Activated naive CD4-positive, alpha-beta T cell treated with anti-CD3 and anti-CD28 coated beads, Interleukin-2, amount 10 ng/mL, durations not matched to agents 7 days and 5 days (primary cell): ENCODE data around the gene PMFBP1.

Experiments used
- CTCF ChIA-PET: fragments of 350-600 bp; sonication (Branson Sonifier 250); formaldehyde crosslinking; loops from one replicate; lab custom pipeline; 2021; ENCODE audit warnings: antibody characterized with exemption; lab: Charles Lee
- DNase-seq: peaks from one replicate; pipeline ENCODE4 v3.0.0-alpha.2; 2020
- H3K27ac Mint-ChIP-seq: one replicate; pipeline ENCODE4 v1.8.0; 2021; ENCODE audit warnings: mild to moderate bottlenecking, moderate library complexity, mixed read lengths
- H3K27me3 Mint-ChIP-seq: one replicate; pipeline ENCODE4 v1.8.0; 2021; ENCODE audit warnings: mild to moderate bottlenecking, mixed read lengths
- H3K36me3 Mint-ChIP-seq: one replicate; pipeline ENCODE4 v1.8.0; 2021; ENCODE audit warnings: mixed read lengths
- H3K4me1 Mint-ChIP-seq: one replicate; pipeline ENCODE4 v1.8.0; 2021; ENCODE audit warnings: mixed read lengths
- H3K4me3 Mint-ChIP-seq: one replicate; pipeline ENCODE4 v1.8.0; 2021; ENCODE audit warnings: mild to moderate bottlenecking, moderate library complexity, mixed read lengths
- H3K9me3 Mint-ChIP-seq: one replicate; pipeline ENCODE4 v1.8.0; 2021; ENCODE audit warnings: mixed read lengths

The PMFBP1 gene

GRCh38 chr16:72198771-72199201, 26.8 kb upstream of the PMFBP1 start:
- H3K27ac Mint-ChIP-seq, result no peak overlapping the region
- no peak for DNase-seq
- peaks cover 15% of the 10 kb centered on the region for H3K4me1 Mint-ChIP-seq
- no peaks in the 10 kb centered on the region for H3K9me3 Mint-ChIP-seq
- peaks cover 12% of the 10 kb centered on the region for H3K27me3 Mint-ChIP-seq
- H3K36me3 Mint-ChIP-seq, result no peaks in the 10 kb centered on the region
- H3K4me3 Mint-ChIP-seq, result no peak overlapping the region
- CTCF ChIA-PET, result no interaction called here

GRCh38 chr16:72198021-72198711, 26.2 kb upstream of the PMFBP1 start:
- Mint-ChIP-seq H3K4me3 (no peak overlapping the region), H3K27ac (no peak overlapping the region), H3K27me3 (peaks cover 7% of the 10 kb centered on the region), H3K9me3 (no peaks in the 10 kb centered on the region), H3K4me1 (peaks cover 9% of the 10 kb centered on the region), H3K36me3 (no peaks in the 10 kb centered on the region)
- no peak for DNase-seq
- CTCF ChIA-PET, result no interaction called here

- H3K4me1 Mint-ChIP-seq, result peaks cover 3% of the 10 kb centered on the region
- H3K9me3 Mint-ChIP-seq, result no peaks in the 10 kb centered on the region
- DNase-seq, result no peak
- no peaks in the 10 kb centered on the region for H3K36me3 Mint-ChIP-seq
- H3K4me3 Mint-ChIP-seq, result no peak overlapping the region
- peaks cover 2% of the 10 kb centered on the region for H3K27me3 Mint-ChIP-seq
- CTCF ChIA-PET, result no interaction called here
- H3K27ac Mint-ChIP-seq, result no peak overlapping the region
These were observed 25.6 kb upstream of the PMFBP1 start for GRCh38 chr16:72197545-72197944.

GRCh38 chr16:72195609-72196008, 23.7 kb upstream of the PMFBP1 start:
- no peak for DNase-seq
- Mint-ChIP-seq H3K27ac (no peak overlapping the region), H3K4me3 (no peak overlapping the region), H3K27me3 (no peaks in the 10 kb centered on the region), H3K4me1 (no peaks in the 10 kb centered on the region), H3K36me3 (no peaks in the 10 kb centered on the region), H3K9me3 (no peaks in the 10 kb centered on the region)
- CTCF ChIA-PET, result interaction anchor here (0.6 kb wide), 1 partner anchor 523 kb away, joined by 3 read pairs; no protein-coding TSS in a partner anchor

- no peaks in the 10 kb centered on the region for H3K4me1 Mint-ChIP-seq
- no peak overlapping the region for H3K4me3 Mint-ChIP-seq
- H3K27ac Mint-ChIP-seq, result no peak overlapping the region
- no peak for DNase-seq
- H3K9me3 Mint-ChIP-seq, result no peaks in the 10 kb centered on the region
- peaks cover 4% of the 10 kb centered on the region for H3K27me3 Mint-ChIP-seq
- CTCF ChIA-PET, result no interaction called here
- H3K36me3 Mint-ChIP-seq, result no peaks in the 10 kb centered on the region
These were observed 19.6 kb upstream of the PMFBP1 start for GRCh38 chr16:72191551-72191950.

GRCh38 chr16:72189865-72190371, 18.0 kb upstream of the PMFBP1 start:
- CTCF ChIA-PET, result no interaction called here
- H3K27ac Mint-ChIP-seq, result no peak overlapping the region
- peaks cover 4% of the 10 kb centered on the region for H3K27me3 Mint-ChIP-seq
- no peaks in the 10 kb centered on the region for H3K36me3 Mint-ChIP-seq
- DNase-seq, result no peak
- H3K4me3 Mint-ChIP-seq, result no peak overlapping the region
- H3K9me3 Mint-ChIP-seq, result no peaks in the 10 kb centered on the region
- no peaks in the 10 kb centered on the region for H3K4me1 Mint-ChIP-seq

- no peaks in the 10 kb centered on the region for H3K36me3 Mint-ChIP-seq
- no peak for DNase-seq
- peaks cover 4% of the 10 kb centered on the region for H3K27me3 Mint-ChIP-seq
- H3K4me1 Mint-ChIP-seq, result no peaks in the 10 kb centered on the region
- H3K27ac Mint-ChIP-seq, result no peak overlapping the region
- H3K9me3 Mint-ChIP-seq, result no peaks in the 10 kb centered on the region
- CTCF ChIA-PET, result interaction anchor here (1.1 kb wide), 1 partner anchor 872 kb away, joined by 4 read pairs; no protein-coding TSS in a partner anchor
- H3K4me3 Mint-ChIP-seq, result no peak overlapping the region
These were observed 16.6 kb upstream of the PMFBP1 start for GRCh38 chr16:72188541-72188940.

GRCh38 chr16:72187551-72187950, 15.6 kb upstream of the PMFBP1 start:
- CTCF ChIA-PET, result no interaction called here
- Mint-ChIP-seq H3K4me1 (no peaks in the 10 kb centered on the region), H3K36me3 (no peaks in the 10 kb centered on the region), H3K4me3 (no peak overlapping the region), H3K9me3 (no peaks in the 10 kb centered on the region), H3K27ac (no peak overlapping the region), H3K27me3 (peaks cover 4% of the 10 kb centered on the region)
- no peak for DNase-seq

GRCh38 chr16:72182976-72183375, 11.0 kb upstream of the PMFBP1 start:
- Mint-ChIP-seq H3K4me1 (no peaks in the 10 kb centered on the region), H3K9me3 (no peaks in the 10 kb centered on the region), H3K27ac (no peak overlapping the region), H3K4me3 (no peak overlapping the region), H3K27me3 (no peaks in the 10 kb centered on the region), H3K36me3 (no peaks in the 10 kb centered on the region)
- CTCF ChIA-PET, result no interaction called here
- no peak for DNase-seq

- no peaks in the 10 kb centered on the region for H3K36me3 Mint-ChIP-seq
- no peak overlapping the region for H3K4me3 Mint-ChIP-seq
- H3K4me1 Mint-ChIP-seq, result no peaks in the 10 kb centered on the region
- H3K27me3 Mint-ChIP-seq, result no peaks in the 10 kb centered on the region
- CTCF ChIA-PET, result no interaction called here
- H3K9me3 Mint-ChIP-seq, result peaks cover 2% of the 10 kb centered on the region
- H3K27ac Mint-ChIP-seq, result no peak overlapping the region
- DNase-seq, result no peak
These were observed 7.4 kb upstream of the PMFBP1 start for GRCh38 chr16:72179204-72179970.

GRCh38 chr16:72174726-72175125, 2.8 kb upstream of the PMFBP1 start:
- no peak for DNase-seq
- peaks cover 2% of the 10 kb centered on the region for H3K9me3 Mint-ChIP-seq
- no peaks in the 10 kb centered on the region for H3K36me3 Mint-ChIP-seq
- no peaks in the 10 kb centered on the region for H3K27me3 Mint-ChIP-seq
- no peak overlapping the region for H3K4me3 Mint-ChIP-seq
- CTCF ChIA-PET, result no interaction called here
- no peak overlapping the region for H3K27ac Mint-ChIP-seq
- H3K4me1 Mint-ChIP-seq, result no peaks in the 10 kb centered on the region

GRCh38 chr16:72173997-72174396, 2.0 kb upstream of the PMFBP1 start:
- CTCF ChIA-PET, result no interaction called here
- H3K36me3 Mint-ChIP-seq, result no peaks in the 10 kb centered on the region
- DNase-seq, result no peak
- H3K4me1 Mint-ChIP-seq, result no peaks in the 10 kb centered on the region
- H3K27me3 Mint-ChIP-seq, result no peaks in the 10 kb centered on the region
- peaks cover 2% of the 10 kb centered on the region for H3K9me3 Mint-ChIP-seq
- H3K4me3 Mint-ChIP-seq, result no peak overlapping the region
- no peak overlapping the region for H3K27ac Mint-ChIP-seq

- no peak overlapping the region for H3K27ac Mint-ChIP-seq
- no peaks in the 10 kb centered on the region for H3K27me3 Mint-ChIP-seq
- H3K9me3 Mint-ChIP-seq, result peaks cover 2% of the 10 kb centered on the region
- H3K4me3 Mint-ChIP-seq, result no peak overlapping the region
- CTCF ChIA-PET, result interaction anchor here (1.4 kb wide), 1 partner anchor 47 kb away, joined by 5 read pairs; no protein-coding TSS in a partner anchor
- DNase-seq, result no peak
- no peaks in the 10 kb centered on the region for H3K36me3 Mint-ChIP-seq
- H3K4me1 Mint-ChIP-seq, result no peaks in the 10 kb centered on the region
These were observed 719 bp downstream of the PMFBP1 start for GRCh38 chr16:72171236-72171635.

GRCh38 chr16:72169708-72170107, 2.2 kb downstream of the PMFBP1 start:
- CTCF ChIA-PET, result no interaction called here
- Mint-ChIP-seq H3K36me3 (no peaks in the 10 kb centered on the region), H3K4me3 (no peak overlapping the region), H3K4me1 (no peaks in the 10 kb centered on the region), H3K27ac (no peak overlapping the region), H3K27me3 (peaks cover under 1% of the 10 kb centered on the region), H3K9me3 (no peaks in the 10 kb centered on the region)
- no peak for DNase-seq

GRCh38 chr16:72168365-72168764, 3.6 kb downstream of the PMFBP1 start:
- CTCF ChIA-PET, result no interaction called here
- H3K4me3 Mint-ChIP-seq, result no peak overlapping the region
- peaks cover 3% of the 10 kb centered on the region for H3K27me3 Mint-ChIP-seq
- DNase-seq, result no peak
- H3K9me3 Mint-ChIP-seq, result no peaks in the 10 kb centered on the region
- no peaks in the 10 kb centered on the region for H3K4me1 Mint-ChIP-seq
- no peaks in the 10 kb centered on the region for H3K36me3 Mint-ChIP-seq
- no peak overlapping the region for H3K27ac Mint-ChIP-seq
